HL-60 (cell line): ENCODE results near the gene EIF4A3.

Source experiments
- DNase-seq, 2 experiments: peaks; one replicate each; pipeline ENCODE4 v3.0.0-alpha.2; 2010 to 2020; ENCODE audit warnings: low read depth in 1 of 2, low spot score in 1 of 2
- H3K27ac ChIP-seq: fragments of 250-450 bp; sonication (Bioruptor Pico); replicated peaks from 2 replicates; pipeline ENCODE4 v1.5.1; 2020; ENCODE audit warnings: mild to moderate bottlenecking, moderate library complexity
- H3K27me3 ChIP-seq: fragments of 250-450 bp; sonication (Bioruptor Pico); 2 replicates; pipeline ENCODE4 v1.5.1; 2021; ENCODE audit warnings: mild to moderate bottlenecking, moderate library complexity; ENCODE audit not compliant: insufficient read depth, poor library complexity, severe bottlenecking
- H3K4me3 ChIP-seq: replicated peaks from 2 replicates; pipeline ENCODE4 v1.5.1; 2011; ENCODE audit warnings: mild to moderate bottlenecking, control low read depth, low read length; ENCODE audit not compliant: insufficient read depth
- CTCF ChIP-seq: IDR thresholded peaks from one replicate; pipeline ENCODE4 v1.5.1; 2011; ENCODE audit warnings: low read length, control low read depth, inconsistent platforms; ENCODE audit not compliant: insufficient read depth
- GABPA ChIP-seq: IDR thresholded peaks from 2 replicates; pipeline ENCODE4 v1.6.1; 2012; ENCODE audit warnings: low read depth
- POLR2AphosphoS5 ChIP-seq: IDR thresholded peaks from 2 replicates; pipeline ENCODE4 v1.6.1; 2012; ENCODE audit warnings: low read depth
- REST ChIP-seq: IDR thresholded peaks from 2 replicates; pipeline ENCODE4 v1.6.1; 2012; ENCODE audit warnings: low read depth; ENCODE audit not compliant: insufficient replicate concordance
- SPI1 ChIP-seq: IDR thresholded peaks from 2 replicates; pipeline ENCODE4 v1.6.1; 2012; ENCODE audit warnings: low read depth, mild to moderate bottlenecking, borderline replicate concordance

EIF4A3 gene

GRCh38 chr17:80180192-80180591 is 33.3 kb upstream of the EIF4A3 start:
- no peak for DNase-seq
- Histone ChIP-seq H3K27ac (no peak overlapping the region), H3K27me3 (peaks cover 2% of the 10 kb centered on the region), H3K4me3 (no peak overlapping the region)
- TF ChIP-seq POLR2AphosphoS5 (no peak), SPI1 (no peak), GABPA (no peak), REST (no peak), CTCF (no peak)

GRCh38 chr17:80177986-80178595 is 31.2 kb upstream of the EIF4A3 start:
- no peak for TF ChIP-seq GABPA
- H3K4me3 ChIP-seq, result no peak overlapping the region
- no peak for DNase-seq
- no peak overlapping the region for H3K27ac ChIP-seq
- peaks cover 5% of the 10 kb centered on the region for H3K27me3 ChIP-seq

GRCh38 chr17:80176757-80177156 is 29.8 kb upstream of the EIF4A3 start:
- Histone ChIP-seq H3K27me3 (peaks cover 5% of the 10 kb centered on the region), H3K27ac (no peak overlapping the region), H3K4me3 (no peak overlapping the region)
- DNase-seq, result no peak
- TF ChIP-seq REST, result no peak
- TF ChIP-seq CTCF, result no peak
- no peak for TF ChIP-seq SPI1
- TF ChIP-seq GABPA, result no peak
- TF ChIP-seq POLR2AphosphoS5, result no peak

- no peak overlapping the region for H3K4me3 ChIP-seq
- peaks cover 3% of the 10 kb centered on the region for H3K27me3 ChIP-seq
- TF ChIP-seq CTCF (no peak), REST (no peak), SPI1 (no peak), POLR2AphosphoS5 (no peak)
- no peak overlapping the region for H3K27ac ChIP-seq
- no peak for DNase-seq
These were observed 27.0 kb upstream of the EIF4A3 start for GRCh38 chr17:80173916-80174315.
